Kidney glomerular epithelial cell (primary cell): ENCODE measurements around the gene C12orf43.
A peak's percentile ranks its signal among the peaks of the same experiment; 100 is the strongest.

Source experiments
- DNase-seq: peaks from one replicate; lab custom pipeline; 2025; lab: John Stamatoyannopoulos, UW

The C12orf43 gene

GRCh38 chr12:120978296-120979219, 37.7 kb downstream of the C12orf43 start, which contains the start of gene HNF1A:
Gene HNF1A (plus strand): TSS chr12:120978543. CDS start chr12:120978769, 226 bp downstream.
- no peak for DNase-seq

DNA sequence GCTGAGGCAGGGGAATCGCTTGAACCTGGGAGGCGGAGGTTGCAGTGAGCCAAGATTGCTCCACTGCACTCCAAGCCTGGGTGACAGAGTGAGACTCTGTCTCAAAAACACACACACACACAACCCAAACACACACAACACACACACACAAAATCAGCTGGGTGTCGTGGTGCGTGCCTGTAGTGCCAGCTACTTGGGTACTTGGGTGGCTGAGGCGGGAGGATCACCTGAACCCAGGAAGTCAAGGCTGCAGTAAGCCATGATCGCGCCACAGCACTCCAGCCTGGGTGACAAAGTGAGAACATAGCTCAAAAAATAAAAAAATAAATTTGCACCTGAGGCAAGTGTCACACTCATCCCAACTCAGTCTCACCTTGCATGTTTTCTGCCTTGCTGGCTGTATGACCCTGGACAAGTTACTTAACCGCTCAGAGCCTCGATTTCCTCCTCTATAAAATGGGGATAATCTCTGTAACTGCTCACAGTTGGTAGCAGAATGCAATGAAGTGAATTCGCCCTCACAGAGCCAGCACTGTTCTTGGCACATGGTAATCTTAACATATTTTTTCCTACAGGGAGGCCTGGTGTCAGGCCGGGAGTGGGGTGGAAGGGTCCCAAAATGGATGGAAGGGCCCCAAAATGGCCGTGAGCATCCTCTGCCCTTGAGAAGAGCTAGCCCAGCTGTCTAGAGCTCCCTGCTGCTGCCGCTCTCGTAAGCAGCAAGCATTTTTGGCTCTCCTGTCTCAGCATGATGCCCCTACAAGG, 38.6 kb downstream of the C12orf43 start:
- DNase-seq, result no peak

DNA sequence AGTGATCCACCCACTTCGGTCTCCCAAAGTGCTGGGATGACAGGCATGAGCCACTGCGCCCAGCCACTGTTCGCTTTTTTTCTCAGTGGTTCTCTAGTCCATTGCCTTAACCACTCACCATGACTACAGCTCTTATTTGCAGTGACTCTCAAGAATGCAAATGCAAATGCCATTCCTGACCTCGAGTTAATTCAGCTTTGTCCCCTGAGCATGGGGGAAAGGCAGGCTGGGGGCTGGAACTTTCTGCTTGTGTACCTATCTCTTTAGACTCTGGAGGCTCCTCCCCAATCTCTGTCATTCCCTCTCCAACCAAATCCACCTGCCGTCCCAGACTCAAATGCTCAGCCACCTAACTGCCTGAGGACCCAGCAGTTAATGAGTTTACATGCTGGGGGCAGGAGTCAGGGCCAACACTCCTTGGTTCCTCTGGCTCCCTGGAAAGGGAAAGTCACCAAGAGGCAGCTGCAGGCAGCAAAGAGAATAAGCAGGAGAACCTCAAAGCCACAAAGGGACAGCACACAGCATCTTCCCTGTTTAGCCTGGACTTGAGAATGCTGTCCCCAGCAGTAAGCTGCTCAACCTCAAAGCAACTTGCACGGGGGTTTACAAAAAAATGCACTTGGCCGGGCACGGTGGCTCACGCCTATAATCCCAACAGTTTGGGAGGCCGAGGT, 43.3 kb downstream of the C12orf43 start:
- peak; percentile 48 for DNase-seq

GRCh38 chr12:120971299-120972180, 44.7 kb downstream of the C12orf43 start:
- DNase-seq, result peak; percentile 57

DNA sequence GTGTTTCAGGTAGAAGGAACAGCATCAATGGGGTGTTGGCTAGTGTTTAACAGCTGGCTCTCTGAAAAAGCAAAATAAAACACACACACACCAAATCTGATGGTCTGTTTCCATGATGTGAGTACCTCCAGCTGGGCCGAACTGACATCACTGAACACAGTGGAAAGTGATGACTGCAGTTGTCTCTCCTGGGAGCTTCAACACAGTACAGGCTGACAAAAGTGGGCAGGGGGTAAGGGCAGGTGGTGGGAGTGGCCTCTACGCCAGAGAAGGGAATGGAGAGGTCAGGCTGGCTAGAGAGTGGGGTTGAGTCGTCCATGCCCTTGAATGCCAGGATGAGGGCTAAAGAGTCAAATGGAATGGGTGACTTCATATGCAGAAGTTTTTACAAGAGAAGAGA, 46.0 kb downstream of the C12orf43 start:
- DNase-seq, result no peak

DNA sequence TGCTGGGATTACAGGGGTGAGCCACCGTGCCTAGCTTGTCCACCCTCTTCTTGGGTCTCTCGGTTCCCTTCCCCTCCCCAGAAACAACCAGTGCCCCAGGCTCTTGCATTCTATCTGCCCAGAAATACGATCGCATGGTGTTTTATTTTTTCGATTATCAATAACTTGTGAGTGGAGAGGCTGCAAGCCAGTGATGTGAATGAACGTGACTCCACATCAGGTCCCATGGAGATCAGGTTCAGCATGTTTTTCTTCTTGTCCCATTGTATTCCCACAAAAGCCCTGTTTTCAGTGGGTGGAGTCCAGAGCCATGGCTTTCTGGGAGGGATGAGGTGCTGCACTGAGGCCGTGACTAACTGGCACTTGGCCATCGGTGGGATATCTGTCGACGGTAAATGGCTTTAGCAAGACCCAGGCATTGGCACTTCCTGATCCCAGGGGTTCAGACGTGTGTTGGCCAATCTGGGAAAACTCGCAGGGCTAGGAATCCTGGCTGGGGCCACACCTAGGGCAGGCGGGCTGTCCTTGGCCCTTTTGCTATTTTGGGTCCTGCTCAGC, 50.7 kb downstream of the C12orf43 start:
- no peak for DNase-seq

GRCh38 chr12:120964298-120964697, 52.0 kb downstream of the C12orf43 start:
- no peak for DNase-seq

GRCh38 chr12:120962532-120963020, 53.7 kb downstream of the C12orf43 start:
- DNase-seq, result peak; percentile 10

GRCh38 chr12:120961604-120962531, 54.4 kb downstream of the C12orf43 start:
- DNase-seq, result no peak

DNA sequence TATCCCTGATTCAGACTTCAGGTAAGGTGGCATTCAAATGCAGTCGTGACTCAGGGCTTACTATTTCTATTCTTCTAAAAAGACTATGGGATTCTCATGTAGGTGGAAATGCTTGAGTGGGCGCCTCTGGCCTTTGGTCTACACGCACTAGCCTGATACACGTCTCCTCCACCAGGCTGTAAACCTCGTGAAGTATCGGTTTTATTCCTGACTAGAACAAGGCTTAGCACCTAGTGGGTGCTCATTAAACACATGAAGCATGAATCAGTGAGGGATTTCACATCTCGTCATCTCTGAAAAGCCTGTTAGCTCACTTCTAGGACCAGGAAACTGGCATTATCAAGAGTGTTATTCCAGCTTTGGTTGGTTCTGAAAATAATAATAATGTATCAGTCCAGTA, 55.6 kb downstream of the C12orf43 start:
- DNase-seq, result peak; percentile 32

DNA sequence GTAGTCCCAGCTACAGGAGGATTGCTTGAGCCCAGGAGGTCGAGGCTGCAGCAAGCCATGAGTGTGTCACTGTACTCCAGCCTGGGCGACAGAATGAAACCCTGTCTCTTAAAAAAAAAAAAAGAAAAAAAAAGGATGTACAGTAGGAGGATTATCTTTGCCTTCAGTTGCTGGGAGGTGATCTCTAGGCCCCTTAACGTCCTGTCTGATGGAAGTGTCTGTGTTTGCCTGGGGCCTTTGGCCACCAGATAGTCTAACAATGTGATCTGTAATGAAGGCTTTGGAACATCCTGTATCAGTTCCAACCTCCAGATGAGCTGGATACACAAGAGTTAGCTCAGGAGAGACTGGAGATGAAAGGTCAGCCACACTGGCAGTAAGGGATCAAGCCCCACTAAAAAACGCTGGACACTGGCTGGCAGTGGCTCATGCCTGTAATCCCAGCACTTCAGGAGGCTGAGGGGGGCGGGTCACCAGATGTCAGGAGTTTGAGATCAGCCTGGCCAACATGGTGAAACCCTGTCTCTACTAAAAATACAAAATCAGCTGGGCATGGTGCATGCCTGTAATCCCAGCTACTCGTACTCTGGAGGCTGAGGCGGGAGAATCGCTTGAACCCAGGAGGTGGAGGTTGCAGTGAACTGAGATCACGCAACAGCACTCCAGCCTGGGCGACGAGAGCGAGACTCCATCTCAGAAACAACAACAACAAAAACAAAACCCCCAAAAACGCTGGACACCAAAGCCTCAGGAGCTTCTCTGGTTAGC, 57.0 kb downstream of the C12orf43 start:
- DNase-seq, result no peak

GRCh38 chr12:120956579-120957300, 59.5 kb downstream of the C12orf43 start:
- DNase-seq, result no peak

- DNase-seq, result no peak
Observed at GRCh38 chr12:120955232-120955631, 61.1 kb downstream of the C12orf43 start.

- no peak for DNase-seq
Observed at GRCh38 chr12:120950807-120951206, 65.5 kb downstream of the C12orf43 start.
